ENCODE data around the gene KRTAP5-5. TPM values are rescaled to one million over a fixed set of nuclear protein-coding genes. Genes with fewer than 3 reads are reported as not detected.

KRTAP5-5 gene
- polyA plus RNA-seq, 1 donor from 2014 or later: not detected

- Histone ChIP-seq H3F3A (ENCODE audit: insufficient read depth, low read length, poor library complexity, severe bottlenecking) (no peaks in the 10 kb centered on the region), H3K36me3 (ENCODE audit: insufficient read depth, low read length) (no peaks in the 10 kb centered on the region), H3K4me3 (ENCODE audit: low read length) (no peak overlapping the region), H2AFZ (ENCODE audit: low read depth, low read length) (no peak overlapping the region), H3K9me3 (ENCODE audit: low read length) (no peaks in the 10 kb centered on the region), H3K79me2 (replicated peaks; ENCODE audit: insufficient read depth, low read length) (no peaks in the 10 kb centered on the region), H3K4me2 (ENCODE audit: low read length) (no peak overlapping the region), H4K20me1 (ENCODE audit: insufficient read depth) (no peaks in the 10 kb centered on the region), H3K27ac (ENCODE audit: low read length) (no peak overlapping the region), H3K9ac (ENCODE audit: low read length) (no peak overlapping the region), H3K27me3 (ENCODE audit: insufficient read depth, low read depth, low read length) (no peaks in the 10 kb centered on the region), H3K9me2 (ENCODE audit: insufficient read depth, low read length) (no peaks in the 10 kb centered on the region)
- no peak for TF ChIP-seq EP300 (conservative IDR thresholded peaks at IDR 0.05; ENCODE audit: poor library complexity, severe bottlenecking)
- TF ChIP-seq MXI1 (conservative IDR thresholded peaks at IDR 0.05; ENCODE audit: poor library complexity, severe bottlenecking): no peak
- no peak for TF ChIP-seq SMC3 (conservative IDR thresholded peaks at IDR 0.05; ENCODE audit: poor library complexity)
Observed at GRCh38 chr11:1674173-1675131, 44.9 kb downstream of the KRTAP5-5 start.

- no peaks in the 10 kb centered on the region for H3K27me3 ChIP-seq (ENCODE audit: insufficient read depth, low read depth, low read length)
- no peak overlapping the region for H2AFZ ChIP-seq (ENCODE audit: low read depth, low read length)
- H3K9me3 ChIP-seq (ENCODE audit: low read length): no peaks in the 10 kb centered on the region
Observed at GRCh38 chr11:1675536-1676228, 46.1 kb downstream of the KRTAP5-5 start.

More at GRCh38 chr11:1675536-1676228, 46.1 kb downstream of the KRTAP5-5 start:
- H3K27ac ChIP-seq (ENCODE audit: low read length): no peak overlapping the region
- H3K4me3 ChIP-seq (ENCODE audit: low read length): no peak overlapping the region
- H3K9me2 ChIP-seq (ENCODE audit: insufficient read depth, low read length): no peaks in the 10 kb centered on the region
- no peak overlapping the region for H3K9ac ChIP-seq (ENCODE audit: low read length)
- H3K4me2 ChIP-seq (ENCODE audit: low read length): no peak overlapping the region
- TF ChIP-seq REST (IDR thresholded peaks at IDR 0.05; ENCODE audit: borderline replicate concordance): no peak
- TF ChIP-seq SMC3 (conservative IDR thresholded peaks at IDR 0.05; ENCODE audit: poor library complexity): no peak
- no peak for TF ChIP-seq POLR2AphosphoS5 (IDR thresholded peaks at IDR 0.05)
- no peak for TF ChIP-seq MXI1 (conservative IDR thresholded peaks at IDR 0.05; ENCODE audit: poor library complexity, severe bottlenecking)
- no peak for TF ChIP-seq CTCF (IDR thresholded peaks at IDR 0.05; ENCODE audit: poor library complexity, severe bottlenecking)
- no peak for TF ChIP-seq EP300 (conservative IDR thresholded peaks at IDR 0.05; ENCODE audit: poor library complexity, severe bottlenecking)
- no peak for TF ChIP-seq EZH2 (IDR thresholded peaks at IDR 0.05; ENCODE audit: borderline replicate concordance, insufficient read depth, low read length, poor library complexity, severe bottlenecking)
- TF ChIP-seq TAF1 (IDR thresholded peaks at IDR 0.05; ENCODE audit: low read depth): no peak
- no peaks in the 10 kb centered on the region for H4K20me1 ChIP-seq (ENCODE audit: insufficient read depth)
- H3K36me3 ChIP-seq (ENCODE audit: insufficient read depth, low read length): no peaks in the 10 kb centered on the region
- no peaks in the 10 kb centered on the region for H3F3A ChIP-seq (ENCODE audit: insufficient read depth, low read length, poor library complexity, severe bottlenecking)
- no peaks in the 10 kb centered on the region for H3K79me2 ChIP-seq (replicated peaks; ENCODE audit: insufficient read depth, low read length)
